Kidney epithelial cell (primary cell): ENCODE data around the gene MOB4. TPM values are rescaled to one million over a fixed set of nuclear protein-coding genes. Genes with fewer than 3 reads are reported as not detected.
A peak's percentile ranks its signal among the peaks of the same experiment; 100 is the strongest.
"Not testable (repeated sequence)": the region's sequence is repeated elsewhere in the genome, so short reads cannot be mapped to it uniquely, and the experiment has no call there.

Source experiments
- DNase-seq: peaks from one replicate; pipeline ENCODE4 v3.0.0-alpha.2; 2010; ENCODE audit warnings: low read depth
- H3K27me3 ChIP-seq: 2 replicates; pipeline ENCODE4 v1.6.0; 2011; ENCODE audit warnings: low read length; ENCODE audit not compliant: control insufficient read depth, insufficient read depth
- H3K36me3 ChIP-seq: 2 replicates; pipeline ENCODE4 v1.5.1; 2011; ENCODE audit warnings: low read length; ENCODE audit not compliant: control insufficient read depth, insufficient read depth
- H3K4me3 ChIP-seq: 2 replicates; pipeline ENCODE4 v1.5.1; 2011; ENCODE audit warnings: low read depth, mild to moderate bottlenecking, control low read depth, low read length
- CTCF ChIP-seq: IDR thresholded peaks from 2 replicates; pipeline ENCODE4 v1.5.1; 2011; ENCODE audit warnings: mild to moderate bottlenecking, moderate library complexity, low read length, control low read depth, inconsistent platforms; ENCODE audit not compliant: insufficient read depth, poor library complexity, severe bottlenecking
- total RNA-seq: library from RNA; depleted of rRNA; stranded (reverse); fragments of >200 nt; gene quantifications from 2 replicates; pipeline ENCODE4 v1.2.3, GENCODE V29; 2015

Gene MOB4
- 37.1 and 55.4 TPM in 2 replicates for total RNA-seq

GRCh38 chr2:197515739-197516392, at the start of gene MOB4:
Gene MOB4 (plus strand): TSS chr2:197516066. CDS start chr2:197516087, 21 bp downstream.
- Histone ChIP-seq H3K4me3 (peak within 1 kb of the TSS; percentile 84), H3K27me3 (no peaks in the 10 kb centered on the region), H3K36me3 (no peaks in the 10 kb centered on the region)
- TF ChIP-seq CTCF, result no peak
- DNase-seq, result peak; percentile 67

DNA sequence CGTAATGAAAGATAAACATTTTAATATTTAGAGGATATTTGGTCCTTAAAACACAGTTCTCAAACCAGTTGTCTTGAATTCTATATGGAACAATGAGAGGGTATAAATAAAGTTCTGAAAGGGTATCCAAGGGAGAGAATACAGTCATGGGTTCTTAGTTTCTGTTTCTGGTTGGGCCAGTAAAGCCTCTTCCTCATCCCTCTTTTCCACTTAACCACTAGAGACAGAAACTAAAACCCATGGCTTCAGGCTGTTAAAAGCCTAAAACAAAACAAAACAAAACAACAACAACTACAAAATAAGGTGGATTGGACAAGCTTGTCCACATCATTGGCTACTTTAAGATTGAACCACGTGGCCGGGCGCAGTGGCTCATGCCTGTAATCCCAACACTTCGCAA, 43.7 kb upstream of the MOB4 start:
- no peaks in the 10 kb centered on the region for H3K36me3 ChIP-seq
- H3K27me3 ChIP-seq, result no peaks in the 10 kb centered on the region
- no peak for TF ChIP-seq CTCF
- no peak overlapping the region for H3K4me3 ChIP-seq
- no peak for DNase-seq

- Histone ChIP-seq H3K27me3 (no peaks in the 10 kb centered on the region), H3K4me3 (no peak overlapping the region), H3K36me3 (peaks cover 1% of the 10 kb centered on the region)
- DNase-seq, result no peak
- no peak for TF ChIP-seq CTCF
These were observed 38.1 kb upstream of the MOB4 start for GRCh38 chr2:197477797-197478196.

DNA sequence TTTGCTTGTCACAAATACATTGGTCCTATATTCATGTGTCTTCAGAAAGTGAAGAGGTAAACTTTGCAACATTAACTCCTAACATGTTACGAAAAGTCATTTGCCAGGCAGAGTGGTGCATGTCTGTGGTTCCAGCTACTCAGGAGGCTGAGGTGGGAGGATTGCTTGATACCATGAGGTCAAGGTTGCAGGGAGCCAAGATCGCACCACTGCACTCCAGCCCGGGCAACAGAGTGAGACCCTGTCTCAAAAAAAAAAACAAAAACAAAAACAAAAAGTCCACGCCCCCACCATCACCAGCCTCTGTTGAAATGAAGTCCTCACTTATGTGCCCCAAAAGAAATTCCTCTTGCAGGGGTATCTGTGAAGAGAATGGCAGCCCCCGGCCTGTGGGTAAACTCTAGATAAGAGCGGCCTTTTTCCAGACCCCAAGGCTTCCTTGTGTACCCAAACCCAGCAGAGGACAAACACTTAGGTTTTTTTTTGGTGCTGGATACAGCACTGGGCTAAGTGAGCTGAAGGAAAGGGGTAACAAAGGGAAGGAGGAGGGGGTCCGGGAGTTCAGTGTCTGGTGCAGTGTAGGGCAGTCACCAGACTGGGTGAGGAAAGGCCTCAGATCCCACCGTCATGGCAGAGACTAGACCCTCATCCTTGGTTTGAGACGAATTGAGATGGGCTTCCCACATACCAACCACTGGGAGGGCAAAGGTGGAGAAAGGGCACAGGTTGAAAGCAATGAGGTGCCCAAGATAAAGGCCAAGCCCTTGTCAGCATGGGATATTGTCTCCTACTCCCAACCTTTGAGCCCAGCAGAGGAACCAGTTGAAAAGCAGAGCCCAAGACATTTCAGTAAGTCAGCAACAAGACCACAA, 35.5 kb upstream of the MOB4 start:
- peaks cover 1% of the 10 kb centered on the region for H3K36me3 ChIP-seq
- DNase-seq, result no peak
- no peak for TF ChIP-seq CTCF
- no peaks in the 10 kb centered on the region for H3K27me3 ChIP-seq
- H3K4me3 ChIP-seq, result no peak overlapping the region

- H3K36me3 ChIP-seq, H3K27me3 ChIP-seq, H3K4me3 ChIP-seq, DNase-seq: not testable (repeated sequence)
These were observed 31.6 kb upstream of the MOB4 start for GRCh38 chr2:197484248-197484647.

- Histone ChIP-seq H3K36me3 (no peaks in the 10 kb centered on the region), H3K4me3 (no peak overlapping the region)
- DNase-seq, result no peak
These were observed 29.7 kb upstream of the MOB4 start for GRCh38 chr2:197486175-197486574.

More at GRCh38 chr2:197486175-197486574, 29.7 kb upstream of the MOB4 start:
- no peak for TF ChIP-seq CTCF
- H3K27me3 ChIP-seq, result no peaks in the 10 kb centered on the region
